ENCODE data around the gene HTR4.

The HTR4 gene

DNA sequence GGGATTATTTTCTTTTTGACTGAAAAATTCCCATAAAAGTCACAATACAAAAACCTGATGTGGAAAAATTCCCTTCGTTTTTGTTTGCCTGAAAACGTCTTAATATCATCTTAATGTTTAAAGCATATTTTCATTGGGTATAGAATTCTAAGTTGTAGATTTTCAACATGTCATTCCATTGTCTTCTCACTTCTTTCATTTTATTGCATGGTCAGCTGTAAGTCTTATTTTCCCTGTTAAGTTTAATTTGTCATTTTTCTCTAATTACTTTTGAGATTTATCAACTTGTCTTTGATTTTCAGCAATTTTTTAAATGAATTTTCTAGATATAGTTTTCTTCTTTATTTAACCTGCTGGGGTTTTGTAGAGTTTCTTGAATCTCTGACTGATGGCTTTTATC lies 138.9 kb downstream of the HTR4 start:
- Histone ChIP-seq H3K79me1 (ENCODE audit: low read length) (no peaks in the 10 kb centered on the region), H3K4me3 (ENCODE audit: low read length) (no peak overlapping the region), H3K79me2 (ENCODE audit: control insufficient read depth, insufficient read depth, low read length) (no peaks in the 10 kb centered on the region), H3K4me2 (ENCODE audit: low read length) (no peak overlapping the region), H3K9ac (ENCODE audit: low read length) (no peak overlapping the region), H3K18ac (ENCODE audit: low read length) (no peak overlapping the region), H3K4me1 (ENCODE audit: control insufficient read depth, low read depth, low read length) (no peaks in the 10 kb centered on the region), H3K23ac (ENCODE audit: low read length) (no peak overlapping the region), H3K36me3 (ENCODE audit: control insufficient read depth, insufficient read depth, low read length) (no peaks in the 10 kb centered on the region), H3K27me3 (ENCODE audit: insufficient read depth, low read length, poor library complexity) (no peaks in the 10 kb centered on the region), H2BK15ac (replicated peaks; ENCODE audit: low read depth) (no peak overlapping the region), H2BK5ac (ENCODE audit: low read length) (no peak overlapping the region), H4K8ac (ENCODE audit: low read depth, low read length) (no peak overlapping the region), H3K27ac (ENCODE audit: low read depth, low read length) (no peak overlapping the region), H4K5ac (ENCODE audit: low read length) (no peak overlapping the region), H2AK5ac (ENCODE audit: low read length) (no peak overlapping the region), H2BK120ac (ENCODE audit: low read depth, low read length) (no peak overlapping the region), H3K56ac (ENCODE audit: low read length) (no peak overlapping the region), H3K4ac (ENCODE audit: low read depth, low read length) (no peak overlapping the region)
- DNase-seq = no peak
- WGBS (ENCODE audit: extremely low coverage, insufficient coverage, low lambda C conversion rate) = no CpG with 5 or more reads among the region's 2 CpGs

DNA sequence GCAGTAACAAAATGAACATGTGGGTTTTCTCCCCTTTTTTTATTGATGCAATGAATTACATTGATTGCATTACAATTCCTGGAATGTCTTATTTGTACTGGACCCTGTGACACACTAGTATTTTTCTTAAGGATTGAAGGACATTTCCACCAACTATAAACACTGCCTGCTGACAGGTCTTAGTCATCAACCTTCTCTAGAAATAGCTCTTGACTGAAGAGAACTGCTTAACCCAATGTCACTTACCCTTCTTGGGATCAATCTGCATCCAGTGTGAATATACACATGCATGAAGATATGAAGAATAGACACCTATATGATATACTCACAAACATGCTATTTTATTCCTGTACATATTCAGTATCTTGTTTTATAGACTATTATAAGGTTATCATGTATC lies 140.0 kb downstream of the HTR4 start:
- Histone ChIP-seq H3K23ac (ENCODE audit: low read length) (no peak overlapping the region), H3K79me1 (ENCODE audit: low read length) (no peaks in the 10 kb centered on the region), H3K18ac (ENCODE audit: low read length) (no peak overlapping the region), H3K4me1 (ENCODE audit: control insufficient read depth, low read depth, low read length) (no peaks in the 10 kb centered on the region), H3K79me2 (ENCODE audit: control insufficient read depth, insufficient read depth, low read length) (no peaks in the 10 kb centered on the region), H2BK15ac (replicated peaks; ENCODE audit: low read depth) (no peak overlapping the region), H2BK120ac (ENCODE audit: low read depth, low read length) (no peak overlapping the region), H3K27ac (ENCODE audit: low read depth, low read length) (no peak overlapping the region), H3K4me2 (ENCODE audit: low read length) (no peak overlapping the region), H4K5ac (ENCODE audit: low read length) (no peak overlapping the region), H3K56ac (ENCODE audit: low read length) (no peak overlapping the region), H2AK5ac (ENCODE audit: low read length) (no peak overlapping the region), H3K4ac (ENCODE audit: low read depth, low read length) (no peak overlapping the region), H2BK5ac (ENCODE audit: low read length) (no peak overlapping the region), H4K8ac (ENCODE audit: low read depth, low read length) (no peak overlapping the region), H3K4me3 (ENCODE audit: low read length) (no peak overlapping the region), H3K9ac (ENCODE audit: low read length) (no peak overlapping the region), H3K27me3 (ENCODE audit: insufficient read depth, low read length, poor library complexity) (no peaks in the 10 kb centered on the region), H3K36me3 (ENCODE audit: control insufficient read depth, insufficient read depth, low read length) (no peaks in the 10 kb centered on the region)
- no peak for DNase-seq

DNA sequence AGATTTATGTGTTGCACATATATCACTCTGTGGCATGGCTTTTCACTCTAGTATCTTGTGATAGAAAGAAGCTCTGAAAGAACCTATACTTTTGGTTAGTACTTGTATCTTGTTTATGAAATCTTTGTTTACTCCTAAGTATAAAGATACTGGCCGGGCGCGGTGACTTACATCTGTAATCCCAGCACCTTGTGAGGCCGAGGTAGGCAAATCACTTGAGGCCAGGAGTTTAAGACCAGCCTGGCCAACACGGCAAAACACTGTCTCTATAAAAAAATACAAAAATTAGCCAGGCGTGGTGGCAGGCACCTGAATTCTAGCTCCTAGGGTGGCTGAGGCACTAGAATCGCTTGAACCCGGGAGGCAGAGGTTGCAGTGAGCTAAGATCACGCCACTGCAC lies 141.8 kb downstream of the HTR4 start:
- H3K27me3 ChIP-seq (ENCODE audit: insufficient read depth, low read length, poor library complexity) = no peaks in the 10 kb centered on the region
- no peak overlapping the region for H3K9ac ChIP-seq (ENCODE audit: low read length)
- no peak overlapping the region for H3K27ac ChIP-seq (ENCODE audit: low read depth, low read length)
- no peak overlapping the region for H4K8ac ChIP-seq (ENCODE audit: low read depth, low read length)
- H3K36me3 ChIP-seq (ENCODE audit: control insufficient read depth, insufficient read depth, low read length) = no peaks in the 10 kb centered on the region
- no peak overlapping the region for H3K18ac ChIP-seq (ENCODE audit: low read length)
- no peaks in the 10 kb centered on the region for H3K79me2 ChIP-seq (ENCODE audit: control insufficient read depth, insufficient read depth, low read length)
- H3K79me1 ChIP-seq (ENCODE audit: low read length) = no peaks in the 10 kb centered on the region
- no peak overlapping the region for H2BK120ac ChIP-seq (ENCODE audit: low read depth, low read length)
- H3K4me3 ChIP-seq (ENCODE audit: low read length) = no peak overlapping the region
- no peak overlapping the region for H3K56ac ChIP-seq (ENCODE audit: low read length)
- H2AK5ac ChIP-seq (ENCODE audit: low read length) = no peak overlapping the region
- no peak for DNase-seq
- H3K4ac ChIP-seq (ENCODE audit: low read depth, low read length) = no peak overlapping the region
- WGBS (ENCODE audit: extremely low coverage, insufficient coverage, low lambda C conversion rate) = no CpG with 5 or more reads among the region's 9 CpGs
- no peak overlapping the region for H3K4me2 ChIP-seq (ENCODE audit: low read length)
- H3K4me1 ChIP-seq (ENCODE audit: control insufficient read depth, low read depth, low read length) = no peaks in the 10 kb centered on the region
- H2BK15ac ChIP-seq (replicated peaks; ENCODE audit: low read depth) = no peak overlapping the region
- H3K23ac ChIP-seq (ENCODE audit: low read length) = no peak overlapping the region
- H4K5ac ChIP-seq (ENCODE audit: low read length) = no peak overlapping the region
- no peak overlapping the region for H2BK5ac ChIP-seq (ENCODE audit: low read length)

DNA sequence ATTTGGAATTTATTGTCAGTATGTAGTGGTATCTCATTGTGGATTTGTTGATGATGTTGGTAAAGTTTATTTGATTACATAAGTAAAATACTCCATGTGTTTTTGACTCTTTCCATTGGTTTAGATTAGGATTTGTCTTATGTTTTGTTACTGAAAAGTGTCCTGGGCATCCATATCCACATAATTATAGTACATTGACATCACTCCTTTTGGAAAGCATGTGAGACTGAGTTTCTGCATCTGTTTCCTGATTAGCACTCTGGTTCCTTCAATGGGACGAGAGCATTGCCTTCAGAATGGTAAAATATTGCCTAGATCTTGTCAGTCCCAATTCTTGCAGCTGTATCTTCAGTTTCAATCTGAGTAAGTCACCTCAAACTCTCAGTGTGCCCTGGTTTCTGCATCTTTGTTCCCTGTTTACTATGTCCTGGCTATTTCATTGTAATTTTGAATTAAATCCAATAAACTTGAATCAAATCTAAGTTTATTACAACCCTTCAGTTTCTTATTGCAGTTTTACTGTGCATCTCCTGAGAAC lies 142.4 kb downstream of the HTR4 start:
- H3K79me2 ChIP-seq (ENCODE audit: control insufficient read depth, insufficient read depth, low read length) = no peaks in the 10 kb centered on the region
- no peaks in the 10 kb centered on the region for H3K27me3 ChIP-seq (ENCODE audit: insufficient read depth, low read length, poor library complexity)
- no peak for DNase-seq
- H3K4me1 ChIP-seq (ENCODE audit: control insufficient read depth, low read depth, low read length) = no peaks in the 10 kb centered on the region
- H3K4me3 ChIP-seq (ENCODE audit: low read length) = no peak overlapping the region
- H3K18ac ChIP-seq (ENCODE audit: low read length) = no peak overlapping the region
- H3K56ac ChIP-seq (ENCODE audit: low read length) = no peak overlapping the region
- no peak overlapping the region for H2AK5ac ChIP-seq (ENCODE audit: low read length)
- no peak overlapping the region for H4K8ac ChIP-seq (ENCODE audit: low read depth, low read length)
- H2BK15ac ChIP-seq (replicated peaks; ENCODE audit: low read depth) = no peak overlapping the region
- H3K9ac ChIP-seq (ENCODE audit: low read length) = no peak overlapping the region
- H3K36me3 ChIP-seq (ENCODE audit: control insufficient read depth, insufficient read depth, low read length) = no peaks in the 10 kb centered on the region
- no peak overlapping the region for H3K23ac ChIP-seq (ENCODE audit: low read length)
- no peak overlapping the region for H2BK5ac ChIP-seq (ENCODE audit: low read length)
- no peak overlapping the region for H3K27ac ChIP-seq (ENCODE audit: low read depth, low read length)
- no peak overlapping the region for H3K4ac ChIP-seq (ENCODE audit: low read depth, low read length)
- WGBS (ENCODE audit: extremely low coverage, insufficient coverage, low lambda C conversion rate) = no CpG with 5 or more reads among the region's 1 CpG
- no peak overlapping the region for H3K4me2 ChIP-seq (ENCODE audit: low read length)
- H4K5ac ChIP-seq (ENCODE audit: low read length) = no peak overlapping the region
- no peaks in the 10 kb centered on the region for H3K79me1 ChIP-seq (ENCODE audit: low read length)
- no peak overlapping the region for H2BK120ac ChIP-seq (ENCODE audit: low read depth, low read length)

DNA sequence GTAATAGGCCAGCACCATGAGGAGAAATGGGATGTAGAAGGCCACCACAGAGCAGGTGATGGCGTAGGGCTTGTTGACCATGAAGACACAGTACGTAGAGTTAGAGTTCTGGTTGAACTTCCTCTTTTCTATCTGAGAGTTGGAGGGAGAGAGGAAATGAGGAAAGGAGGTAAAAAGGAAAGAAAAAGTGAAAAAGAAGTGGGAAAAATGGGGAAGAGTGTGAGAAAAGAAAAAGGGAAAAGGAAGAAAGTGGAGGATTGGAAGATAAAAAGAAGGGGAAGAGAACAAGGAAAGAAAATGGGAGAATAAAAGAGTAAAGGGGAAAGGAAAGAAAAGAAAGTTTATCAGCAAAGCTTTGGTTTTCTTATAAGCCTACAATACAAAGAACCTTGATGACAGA lies 144.4 kb downstream of the HTR4 start:
- no peak overlapping the region for H2BK15ac ChIP-seq (replicated peaks; ENCODE audit: low read depth)
- no peak overlapping the region for H4K5ac ChIP-seq (ENCODE audit: low read length)
- H3K9ac ChIP-seq (ENCODE audit: low read length) = no peak overlapping the region
- no peak overlapping the region for H2BK5ac ChIP-seq (ENCODE audit: low read length)
- H2BK120ac ChIP-seq (ENCODE audit: low read depth, low read length) = no peak overlapping the region
- no peak overlapping the region for H3K4ac ChIP-seq (ENCODE audit: low read depth, low read length)
- no peak for DNase-seq
- no peak overlapping the region for H3K56ac ChIP-seq (ENCODE audit: low read length)
- H3K36me3 ChIP-seq (ENCODE audit: control insufficient read depth, insufficient read depth, low read length) = no peaks in the 10 kb centered on the region
- H3K4me2 ChIP-seq (ENCODE audit: low read length) = no peak overlapping the region
- H3K79me2 ChIP-seq (ENCODE audit: control insufficient read depth, insufficient read depth, low read length) = no peaks in the 10 kb centered on the region
- H3K4me3 ChIP-seq (ENCODE audit: low read length) = no peak overlapping the region
- no peaks in the 10 kb centered on the region for H3K79me1 ChIP-seq (ENCODE audit: low read length)
- H3K27ac ChIP-seq (ENCODE audit: low read depth, low read length) = no peak overlapping the region
- no peak overlapping the region for H2AK5ac ChIP-seq (ENCODE audit: low read length)
- no peaks in the 10 kb centered on the region for H3K27me3 ChIP-seq (ENCODE audit: insufficient read depth, low read length, poor library complexity)
- no CpG with 5 or more reads among the region's 2 CpGs for WGBS (ENCODE audit: extremely low coverage, insufficient coverage, low lambda C conversion rate)
- no peak overlapping the region for H4K8ac ChIP-seq (ENCODE audit: low read depth, low read length)
- no peak overlapping the region for H3K18ac ChIP-seq (ENCODE audit: low read length)
- no peaks in the 10 kb centered on the region for H3K4me1 ChIP-seq (ENCODE audit: control insufficient read depth, low read depth, low read length)
- no peak overlapping the region for H3K23ac ChIP-seq (ENCODE audit: low read length)

DNA sequence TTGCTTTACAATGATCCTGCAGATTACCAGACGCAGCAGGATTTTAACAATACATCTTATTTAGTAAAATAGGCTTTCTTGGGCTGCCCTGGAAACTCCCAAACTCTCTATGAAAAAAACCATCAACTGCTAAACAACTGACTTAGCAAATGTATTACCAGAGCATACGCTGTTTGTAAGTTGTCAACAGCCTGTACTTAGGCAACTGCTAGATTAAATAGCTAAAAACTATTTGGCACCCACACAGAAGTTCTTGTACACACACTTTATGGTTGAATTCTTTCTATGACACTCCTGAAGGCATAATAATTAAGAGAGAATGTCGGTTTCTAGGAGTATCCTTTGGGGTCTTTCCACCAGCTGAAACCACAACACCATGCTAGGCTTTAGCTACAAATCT lies 146.7 kb downstream of the HTR4 start:
- Histone ChIP-seq H2BK120ac (ENCODE audit: low read depth, low read length) (no peak overlapping the region), H4K8ac (ENCODE audit: low read depth, low read length) (no peak overlapping the region), H3K27ac (ENCODE audit: low read depth, low read length) (no peak overlapping the region), H2BK15ac (replicated peaks; ENCODE audit: low read depth) (no peak overlapping the region), H3K4me2 (ENCODE audit: low read length) (no peak overlapping the region), H3K9ac (ENCODE audit: low read length) (no peak overlapping the region), H3K36me3 (ENCODE audit: control insufficient read depth, insufficient read depth, low read length) (no peaks in the 10 kb centered on the region), H3K23ac (ENCODE audit: low read length) (no peak overlapping the region), H3K4me3 (ENCODE audit: low read length) (no peak overlapping the region), H2BK5ac (ENCODE audit: low read length) (no peak overlapping the region), H4K5ac (ENCODE audit: low read length) (no peak overlapping the region), H3K79me1 (ENCODE audit: low read length) (no peaks in the 10 kb centered on the region), H3K4me1 (ENCODE audit: control insufficient read depth, low read depth, low read length) (no peaks in the 10 kb centered on the region), H3K18ac (ENCODE audit: low read length) (no peak overlapping the region), H3K56ac (ENCODE audit: low read length) (no peak overlapping the region), H3K27me3 (ENCODE audit: insufficient read depth, low read length, poor library complexity) (no peaks in the 10 kb centered on the region), H2AK5ac (ENCODE audit: low read length) (no peak overlapping the region), H3K4ac (ENCODE audit: low read depth, low read length) (no peak overlapping the region), H3K79me2 (ENCODE audit: control insufficient read depth, insufficient read depth, low read length) (no peaks in the 10 kb centered on the region)
- no CpG with 5 or more reads among the region's 3 CpGs for WGBS (ENCODE audit: extremely low coverage, insufficient coverage, low lambda C conversion rate)
- DNase-seq = no peak
